ENCODE measurements around the gene GBP4.
"Not testable (repeated sequence)": the region's sequence is repeated elsewhere in the genome, so short reads cannot be mapped to it uniquely, and the experiment has no call there.

The GBP4 gene, protein sequence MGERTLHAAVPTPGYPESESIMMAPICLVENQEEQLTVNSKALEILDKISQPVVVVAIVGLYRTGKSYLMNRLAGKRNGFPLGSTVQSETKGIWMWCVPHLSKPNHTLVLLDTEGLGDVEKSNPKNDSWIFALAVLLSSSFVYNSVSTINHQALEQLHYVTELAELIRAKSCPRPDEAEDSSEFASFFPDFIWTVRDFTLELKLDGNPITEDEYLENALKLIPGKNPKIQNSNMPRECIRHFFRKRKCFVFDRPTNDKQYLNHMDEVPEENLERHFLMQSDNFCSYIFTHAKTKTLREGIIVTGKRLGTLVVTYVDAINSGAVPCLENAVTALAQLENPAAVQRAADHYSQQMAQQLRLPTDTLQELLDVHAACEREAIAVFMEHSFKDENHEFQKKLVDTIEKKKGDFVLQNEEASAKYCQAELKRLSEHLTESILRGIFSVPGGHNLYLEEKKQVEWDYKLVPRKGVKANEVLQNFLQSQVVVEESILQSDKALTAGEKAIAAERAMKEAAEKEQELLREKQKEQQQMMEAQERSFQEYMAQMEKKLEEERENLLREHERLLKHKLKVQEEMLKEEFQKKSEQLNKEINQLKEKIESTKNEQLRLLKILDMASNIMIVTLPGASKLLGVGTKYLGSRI

GRCh38 chr1:89198491-89199072 lies at the start of gene GBP4:
Gene GBP4 (minus strand): TSS chr1:89198942. CDS start chr1:89198834, 108 bp downstream.
- no peak for TF ChIP-seq GATA1 (IDR thresholded peaks at IDR 0.05; ENCODE audit: low read depth, low read length)
- no peak for TF ChIP-seq POLR2A (IDR thresholded peaks at IDR 0.05; ENCODE audit: low read length)
- peak; percentile 5 to 19 for DNase-seq

DNA sequence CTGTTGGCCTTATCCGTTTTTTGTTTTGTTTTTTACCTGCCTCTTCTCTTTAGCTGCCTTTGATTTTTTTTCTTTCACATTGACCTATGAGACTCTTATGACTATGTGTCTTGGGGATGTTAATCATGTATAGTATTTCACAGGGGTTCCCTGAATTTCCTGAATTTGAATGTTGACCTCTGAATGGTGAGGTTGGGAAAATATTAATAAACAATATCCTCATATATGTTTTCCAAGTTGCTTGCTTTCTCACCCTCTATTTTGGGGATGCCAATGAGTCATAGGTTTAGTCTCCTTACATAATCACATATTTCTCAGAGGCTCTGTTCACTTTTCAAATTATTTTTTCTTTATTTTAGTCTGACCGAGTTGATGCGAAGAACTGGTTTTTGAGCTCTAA lies 44.3 kb upstream of the GBP4 start:
- no peak for TF ChIP-seq GATA1 (IDR thresholded peaks at IDR 0.05; ENCODE audit: low read depth, low read length)
- TF ChIP-seq POLR2A (IDR thresholded peaks at IDR 0.05; ENCODE audit: low read length) = no peak
- no peak for DNase-seq

DNA sequence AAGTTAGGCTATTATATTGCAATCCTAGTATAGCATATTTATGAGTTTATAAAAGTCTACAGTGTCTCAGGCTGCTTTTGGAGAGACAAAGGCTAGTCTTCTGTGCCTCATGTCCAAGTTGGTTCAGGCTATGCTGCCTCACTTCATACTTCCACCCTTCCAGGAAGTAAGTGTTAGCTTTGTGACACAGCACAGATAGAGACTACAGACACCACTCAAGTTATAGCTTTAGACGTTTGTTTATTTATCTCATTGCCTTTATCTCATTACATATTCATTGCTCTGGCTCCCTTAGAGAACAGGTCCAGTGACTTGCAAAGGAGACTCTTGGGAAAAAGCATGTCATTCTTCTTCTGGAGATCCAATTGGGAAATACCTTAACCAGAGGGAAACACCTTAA lies 22.6 kb upstream of the GBP4 start:
- no peak for DNase-seq
- TF ChIP-seq POLR2A (IDR thresholded peaks at IDR 0.05; ENCODE audit: low read length) (no peak), GATA1 (IDR thresholded peaks at IDR 0.05; ENCODE audit: low read depth, low read length) (no peak)

- DNase-seq = not testable (repeated sequence)
Observed at GRCh38 chr1:89219851-89220250, 21.1 kb upstream of the GBP4 start.

DNA sequence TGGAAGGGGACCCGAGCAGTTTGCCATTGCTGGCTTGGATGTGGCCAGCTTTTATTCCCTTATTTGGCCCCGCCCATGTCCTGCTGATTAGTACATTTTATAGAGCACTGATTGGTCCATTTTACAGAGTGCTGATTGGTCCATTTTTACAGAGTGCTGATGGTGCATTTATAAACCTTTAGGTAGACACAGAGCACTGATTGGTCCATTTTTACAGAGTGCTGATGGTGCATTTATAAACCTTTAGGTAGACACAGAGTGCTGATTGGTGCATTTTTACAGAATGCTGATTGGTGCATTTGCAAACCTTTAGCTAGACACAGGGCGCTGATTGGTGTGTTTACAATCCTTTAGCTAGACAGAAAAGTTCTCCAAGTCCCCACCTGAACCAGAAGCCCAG lies 20.2 kb upstream of the GBP4 start:
- DNase-seq = not testable (repeated sequence)

- no peak for DNase-seq
- TF ChIP-seq POLR2A (IDR thresholded peaks at IDR 0.05; ENCODE audit: low read length) = no peak
- no peak for TF ChIP-seq GATA1 (IDR thresholded peaks at IDR 0.05; ENCODE audit: low read depth, low read length)
Observed at GRCh38 chr1:89213347-89213746, 14.6 kb upstream of the GBP4 start.

- no peak for TF ChIP-seq POLR2A (IDR thresholded peaks at IDR 0.05; ENCODE audit: low read length)
- no peak for DNase-seq
Observed at GRCh38 chr1:89211035-89211634, 12.4 kb upstream of the GBP4 start.

DNA sequence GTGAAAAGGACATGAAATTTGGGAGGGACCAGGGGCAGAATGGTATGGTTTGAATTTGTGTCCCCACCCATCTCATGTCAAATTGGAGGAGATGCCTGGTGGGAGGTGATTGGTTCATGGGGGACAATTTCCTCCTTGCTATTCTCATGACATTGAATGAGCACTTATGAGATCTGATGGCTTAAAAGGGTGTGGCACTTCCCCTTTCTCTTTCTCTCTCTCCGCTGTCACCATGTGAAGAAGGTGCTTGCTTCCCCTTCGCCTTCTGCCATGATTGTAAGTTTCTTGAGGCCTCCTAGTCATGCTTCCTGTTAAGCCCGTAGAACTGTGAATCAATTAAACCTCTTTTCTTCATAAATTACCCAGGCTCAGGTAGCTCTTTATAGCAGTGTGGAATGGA lies 7.6 kb upstream of the GBP4 start:
- TF ChIP-seq POLR2A (IDR thresholded peaks at IDR 0.05; ENCODE audit: low read length) (no peak), GATA1 (IDR thresholded peaks at IDR 0.05; ENCODE audit: low read depth, low read length) (no peak)
- no peak for DNase-seq

- no peak for DNase-seq
- TF ChIP-seq GATA1 (IDR thresholded peaks at IDR 0.05; ENCODE audit: low read depth, low read length) (no peak), POLR2A (IDR thresholded peaks at IDR 0.05; ENCODE audit: low read length) (no peak)
Observed at GRCh38 chr1:89203166-89203565, 4.4 kb upstream of the GBP4 start.

GRCh38 chr1:89201106-89201794 lies 2.5 kb upstream of the GBP4 start:
- TF ChIP-seq GATA1 (IDR thresholded peaks at IDR 0.05; ENCODE audit: low read depth, low read length) = no peak
- TF ChIP-seq POLR2A (IDR thresholded peaks at IDR 0.05; ENCODE audit: low read length) = no peak
- DNase-seq = no peak

GRCh38 chr1:89200663-89201062 lies 1.9 kb upstream of the GBP4 start:
- TF ChIP-seq GATA1 (IDR thresholded peaks at IDR 0.05; ENCODE audit: low read depth, low read length) = no peak
- TF ChIP-seq POLR2A (IDR thresholded peaks at IDR 0.05; ENCODE audit: low read length) = no peak
- peak; percentile 10 to 41 for DNase-seq

GRCh38 chr1:89199525-89200031 lies 836 bp upstream of the GBP4 start:
- DNase-seq = no peak
- no peak for TF ChIP-seq POLR2A (IDR thresholded peaks at IDR 0.05; ENCODE audit: low read length)
- no peak for TF ChIP-seq GATA1 (IDR thresholded peaks at IDR 0.05; ENCODE audit: low read depth, low read length)

DNA sequence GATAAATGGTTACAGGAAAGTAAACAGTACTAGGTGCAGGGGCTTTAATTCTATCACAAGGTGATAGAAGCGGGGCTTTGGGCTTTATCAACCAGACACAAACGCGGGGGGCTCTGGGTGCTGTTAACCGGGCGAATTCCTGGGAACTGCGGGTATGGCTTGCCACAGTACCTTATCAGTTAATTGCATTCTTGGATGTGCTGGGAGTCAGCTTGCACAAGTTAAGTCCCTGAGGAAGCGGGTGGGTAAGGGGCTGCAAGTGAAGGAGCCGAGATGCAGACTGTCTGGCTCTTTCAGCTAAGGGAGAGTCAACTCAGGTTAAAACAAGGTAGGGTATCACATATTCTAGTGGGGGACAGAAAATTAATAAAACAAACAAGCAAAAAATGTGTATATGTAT lies 661 bp downstream of the GBP4 start:
- DNase-seq = no peak
- no peak for TF ChIP-seq GATA1 (IDR thresholded peaks at IDR 0.05; ENCODE audit: low read depth, low read length)
- no peak for TF ChIP-seq POLR2A (IDR thresholded peaks at IDR 0.05; ENCODE audit: low read length)

DNA sequence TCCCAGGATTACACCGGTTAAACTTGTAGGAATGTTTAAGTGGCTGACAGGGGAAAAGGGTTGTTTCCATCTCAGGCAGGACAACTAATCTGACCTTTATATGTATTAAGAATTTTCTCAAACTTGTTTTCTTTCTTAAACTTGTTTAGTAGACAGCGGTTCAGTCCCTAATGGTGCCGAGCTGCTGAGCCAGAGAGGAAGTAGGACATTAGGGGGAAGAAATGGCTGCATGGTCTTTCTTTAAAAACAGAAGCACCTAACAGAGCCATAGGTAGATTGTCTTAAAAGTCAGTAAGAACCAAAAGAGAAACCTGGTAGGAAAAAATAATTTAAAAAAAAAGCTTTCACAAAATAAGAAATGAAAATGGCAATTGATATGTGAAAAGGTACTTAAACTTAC lies 3.3 kb downstream of the GBP4 start:
- no peak for DNase-seq

More for the DNA sequence above, 3.3 kb downstream of the GBP4 start:
- TF ChIP-seq GATA1 (IDR thresholded peaks at IDR 0.05; ENCODE audit: low read depth, low read length) (no peak), POLR2A (IDR thresholded peaks at IDR 0.05; ENCODE audit: low read length) (no peak)
